ENCODE results near the gene ACADSB. TPM values are rescaled to one million over a fixed set of nuclear protein-coding genes. Genes with fewer than 3 reads are reported as not detected.

ACADSB gene
- total and polyA plus RNA-seq, 9 donors, result 8.8 to 26.6 (median 24.0) TPM

GRCh38 chr10:122983898-122984297 is 24.9 kb upstream of the ACADSB start:
- 95 to 96% (median 95%) methylated on average over 6 of the region's 6 CpGs for WGBS, 3 donors
- Histone ChIP-seq H3K36me3 (no peaks in the 10 kb centered on the region), H3K4me3 (no peak overlapping the region), H3K27ac (no peak overlapping the region), H3K27me3 (no peaks in the 10 kb centered on the region), H3K4me1 (ENCODE audit: insufficient read depth) (no peaks in the 10 kb centered on the region), H3K9me3 (no peaks in the 10 kb centered on the region)
- intact Hi-C loops (cut with DNase I), result no loop called here
- TF ChIP-seq POLR2A (IDR thresholded peaks at IDR 0.05), result no peak
- TF ChIP-seq CTCF (IDR thresholded peaks at IDR 0.05), result no peak
- TF ChIP-seq EP300 (IDR thresholded peaks at IDR 0.05), result no peak
- no peak for DNase-seq

GRCh38 chr10:122984708-122985107 is 24.1 kb upstream of the ACADSB start:
- 95 to 97% (median 97%) methylated on average over 2 of the region's 2 CpGs for WGBS, 3 donors
- Histone ChIP-seq H3K36me3 (no peaks in the 10 kb centered on the region), H3K9me3 (no peaks in the 10 kb centered on the region), H3K4me1 (ENCODE audit: insufficient read depth) (no peaks in the 10 kb centered on the region), H3K27ac (no peak overlapping the region), H3K4me3 (no peak overlapping the region), H3K27me3 (no peaks in the 10 kb centered on the region)
- no peak for TF ChIP-seq EP300 (IDR thresholded peaks at IDR 0.05)
- TF ChIP-seq POLR2A (IDR thresholded peaks at IDR 0.05), result no peak
- TF ChIP-seq CTCF (IDR thresholded peaks at IDR 0.05), result no peak
- no peak for DNase-seq
- intact Hi-C loops (cut with DNase I), result no loop called here

- intact Hi-C loops (cut with DNase I), result no loop called here
- H3K27me3 ChIP-seq, result no peaks in the 10 kb centered on the region
- H3K36me3 ChIP-seq, result no peaks in the 10 kb centered on the region
- DNase-seq, result no peak
- no peak overlapping the region for H3K27ac ChIP-seq
- WGBS, 3 donors, result 80 to 91% (median 86%) methylated on average over 6 of the region's 6 CpGs
- H3K4me1 ChIP-seq (ENCODE audit: insufficient read depth), result no peaks in the 10 kb centered on the region
- TF ChIP-seq POLR2A (IDR thresholded peaks at IDR 0.05) (no peak), EP300 (IDR thresholded peaks at IDR 0.05) (no peak), CTCF (IDR thresholded peaks at IDR 0.05) (no peak)
- no peaks in the 10 kb centered on the region for H3K9me3 ChIP-seq
- no peak overlapping the region for H3K4me3 ChIP-seq
Observed at GRCh38 chr10:122986335-122986734, 22.5 kb upstream of the ACADSB start.

GRCh38 chr10:122988501-122988900 is 20.3 kb upstream of the ACADSB start:
- Histone ChIP-seq H3K36me3 (no peaks in the 10 kb centered on the region), H3K4me3 (no peak overlapping the region), H3K4me1 (ENCODE audit: insufficient read depth) (no peaks in the 10 kb centered on the region), H3K9me3 (no peaks in the 10 kb centered on the region), H3K27me3 (no peaks in the 10 kb centered on the region), H3K27ac (no peak overlapping the region)
- WGBS, 3 donors, result 59 to 78% (median 66%) methylated on average over 2 of the region's 2 CpGs
- intact Hi-C loops (cut with DNase I), result no loop called here
- TF ChIP-seq EP300 (IDR thresholded peaks at IDR 0.05), result no peak
- TF ChIP-seq CTCF (IDR thresholded peaks at IDR 0.05), result no peak
- no peak for TF ChIP-seq POLR2A (IDR thresholded peaks at IDR 0.05)
- DNase-seq, result no peak

GRCh38 chr10:122990278-122990677 is 18.5 kb upstream of the ACADSB start:
- no peaks in the 10 kb centered on the region for H3K36me3 ChIP-seq
- WGBS, 3 donors, result 77 to 80% (median 77%) methylated on average over 5 of the region's 5 CpGs
- H3K9me3 ChIP-seq, result no peaks in the 10 kb centered on the region
- TF ChIP-seq EP300 (IDR thresholded peaks at IDR 0.05) (no peak), POLR2A (IDR thresholded peaks at IDR 0.05) (no peak), CTCF (IDR thresholded peaks at IDR 0.05) (no peak)
- intact Hi-C loops (cut with DNase I), result no loop called here
- DNase-seq, result no peak
- no peak overlapping the region for H3K4me3 ChIP-seq
- no peaks in the 10 kb centered on the region for H3K4me1 ChIP-seq (ENCODE audit: insufficient read depth)
- H3K27ac ChIP-seq, result no peak overlapping the region
- no peaks in the 10 kb centered on the region for H3K27me3 ChIP-seq

Measured in ovary (tissue), 9 donors.